OCI-LY7 (cell line): Measurements from ENCODE around the gene ZKSCAN4.

Experiments used
- CTCF ChIP-seq: fragments of 200-600 bp; sonication (generic); conservative IDR thresholded peaks from 2 replicates; pipeline ENCODE4 v1.5.1; 2014; ENCODE audit warnings: mild to moderate bottlenecking, antibody characterized with exemption, low read length, moderate library complexity, mixed read lengths
- EZH2phosphoT487 ChIP-seq: fragments of 200-600 bp; sonication (generic); IDR thresholded peaks from 2 replicates; pipeline ENCODE4 v1.6.1; 2018; ENCODE audit warnings: low read depth, borderline replicate concordance, mild to moderate bottlenecking, mixed run types, antibody characterized with exemption, low read length, moderate library complexity, mixed read lengths

DNA sequence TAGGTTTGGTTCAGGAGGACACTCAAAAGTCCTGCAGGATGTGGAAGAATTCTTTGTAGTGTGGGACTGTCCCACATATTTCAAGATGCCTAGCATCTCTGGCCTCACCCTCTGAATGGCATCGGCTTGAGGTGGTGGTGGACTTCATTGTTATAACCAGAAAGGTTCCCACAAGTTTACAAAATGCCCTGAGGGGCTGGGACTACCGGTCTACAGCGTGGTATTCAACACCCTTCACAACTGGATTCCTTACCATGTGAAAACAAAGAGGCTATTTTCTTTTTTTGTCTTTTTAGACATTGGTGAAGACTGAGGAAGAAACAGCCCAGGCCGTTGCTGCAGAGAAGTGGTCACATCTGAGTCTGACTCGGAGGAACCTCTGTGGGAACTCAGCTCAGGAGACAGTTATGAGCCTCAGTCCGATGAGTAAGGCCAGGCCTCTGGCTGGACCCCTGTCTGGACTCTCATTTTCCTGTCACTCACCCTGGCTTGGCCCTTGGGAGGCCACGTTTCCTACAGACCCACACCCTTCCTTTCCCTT is 44.5 kb upstream of the ZKSCAN4 start:
- TF ChIP-seq CTCF (no peak), EZH2phosphoT487 (no peak)
